Left lung (tissue), 10 donors: Measurements from ENCODE around the gene SRSF9. TPM values are rescaled to one million over a fixed set of nuclear protein-coding genes. Genes with fewer than 3 reads are reported as not detected.

Experiments
- ATAC-seq: fragments of 200-7000 bp; cut with Tn5 transposase; one replicate; pipeline ENCODE4 v1.9.1; 2020; ENCODE audit warnings: moderate library complexity
- DNase-seq, 4 donors: peaks; one replicate each; pipeline ENCODE4 v3.0.0-alpha.2; 2013 to 2020
- H3K27ac ChIP-seq, 2 donors: fragments of 200-600 bp; sonication (generic) in 1 of 2; one replicate each; pipeline versions ENCODE4 v1.5.0 to v1.8.0; 2020 to 2021
- H3K27me3 ChIP-seq, 2 donors: fragments of 200-600 bp; sonication (generic) in 1 of 2; one replicate each; pipeline versions ENCODE4 v1.5.0 to v1.8.0; 2020 to 2021
- H3K36me3 ChIP-seq, 2 donors: fragments of 200-600 bp; sonication (generic) in 1 of 2; one replicate each; pipeline versions ENCODE4 v1.5.0 to v1.8.0; 2020 to 2021
- H3K4me1 ChIP-seq, 2 donors: fragments of 200-600 bp; one replicate each; pipeline ENCODE4 v1.8.0; 2021
- H3K4me3 ChIP-seq, 2 donors: fragments of 200-600 bp; sonication (generic) in 1 of 2; one replicate each; pipeline versions ENCODE4 v1.5.0 to v1.8.0; 2020 to 2021; ENCODE audit warnings: mild to moderate bottlenecking in 1 of 2
- H3K9me3 ChIP-seq, 2 donors: fragments of 200-600 bp; sonication (generic) in 1 of 2; one replicate each; pipeline versions ENCODE4 v1.5.0 to v1.8.0; 2020 to 2021
- intact Hi-C, 2 donors: fragments of 100-400 bp; cut with DNase I; formaldehyde crosslinking; loops; one replicate each; pipeline versions ENCODE4 v1.11.2 to v1.14.2; 2022
- polyA plus RNA-seq, 6 donors: library from polyadenylated mRNA; unstranded; fragments of 120-200 nt; gene quantifications; one replicate each; pipeline ENCODE4 v1.2.1, GENCODE V29; 2013; ENCODE audit not compliant: insufficient read length in 6 of 6
- total RNA-seq, 2 donors: library from RNA; stranded (reverse); fragmentation: NEBNext Ultra II Directional; extraction: Animal tissue kit (Norgen Biotek cat#: 25700); gene quantifications; one replicate each; pipeline ENCODE4 v1.2.1, GENCODE V29; 2021
- TF ChIP-seq, protein P1 (sequence below), 2 donors: fragments of 200-600 bp; sonication (generic) in 1 of 2; IDR thresholded peaks; one replicate each; pipeline versions ENCODE4 v1.5.0 to v1.8.0; 2021; ENCODE audit warnings: antibody characterized with exemption in 2 of 2
- donor health status: DM: no; HTN: yes; CAD: no.
- donor health status: DM: no; HTN: no; CAD: no.

SRSF9 gene
- total and polyA plus RNA-seq, 8 donors = 120 to 225 (median 197) TPM

DNA sequence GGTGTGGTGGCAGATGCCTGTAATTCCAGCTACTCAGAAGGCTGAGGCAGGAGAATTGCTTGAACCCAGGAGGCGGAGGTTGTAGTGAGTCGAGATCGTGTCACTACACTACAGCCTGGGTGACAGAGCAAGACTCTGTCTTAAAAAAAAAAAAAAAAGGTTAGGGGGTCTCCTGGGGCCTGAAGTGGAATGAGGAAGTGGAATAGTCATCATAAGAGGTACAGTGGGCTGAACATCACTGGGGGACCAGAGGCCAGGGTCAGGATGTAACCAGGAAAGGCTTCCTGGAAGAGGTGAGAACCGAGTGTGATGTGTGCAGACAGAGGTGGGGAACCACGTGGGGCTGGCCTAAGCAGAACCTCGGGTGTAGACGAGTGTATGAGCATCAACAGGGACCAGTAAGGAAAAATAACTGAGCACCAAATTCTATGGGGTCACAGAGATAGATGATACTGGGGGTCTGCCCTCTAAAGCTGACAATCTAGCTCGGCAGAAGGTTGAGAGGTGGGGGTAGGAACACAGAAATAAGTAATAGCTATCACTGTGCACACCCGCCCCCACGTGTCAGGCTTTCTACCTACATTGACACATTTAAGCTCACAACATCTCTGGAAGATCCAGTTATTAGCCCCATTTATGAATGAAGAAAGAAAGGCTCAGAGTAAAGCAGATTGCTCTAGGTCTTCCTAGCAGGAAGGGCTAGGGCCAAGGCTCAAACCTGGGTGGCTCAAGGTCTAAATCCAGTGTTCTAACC, 36.6 kb downstream of the SRSF9 start:
- DNase-seq (no peak), ATAC-seq (no peak)
- Histone ChIP-seq H3K4me1 (peaks cover 0 to 5% of the 10 kb centered on the region in 2 donors), H3K27me3 (peaks cover 0 to 14% of the 10 kb centered on the region in 2 donors), H3K27ac (no peak overlapping the region), H3K36me3 (no peaks in the 10 kb centered on the region), H3K4me3 (no peak overlapping the region), H3K9me3 (no peaks in the 10 kb centered on the region)
- intact Hi-C loops = loop anchor here (5.0 to 10.0 kb wide), 2 partner anchors 76 to 78 kb away; no protein-coding TSS in a partner anchor
- TF ChIP-seq, protein P1, sequence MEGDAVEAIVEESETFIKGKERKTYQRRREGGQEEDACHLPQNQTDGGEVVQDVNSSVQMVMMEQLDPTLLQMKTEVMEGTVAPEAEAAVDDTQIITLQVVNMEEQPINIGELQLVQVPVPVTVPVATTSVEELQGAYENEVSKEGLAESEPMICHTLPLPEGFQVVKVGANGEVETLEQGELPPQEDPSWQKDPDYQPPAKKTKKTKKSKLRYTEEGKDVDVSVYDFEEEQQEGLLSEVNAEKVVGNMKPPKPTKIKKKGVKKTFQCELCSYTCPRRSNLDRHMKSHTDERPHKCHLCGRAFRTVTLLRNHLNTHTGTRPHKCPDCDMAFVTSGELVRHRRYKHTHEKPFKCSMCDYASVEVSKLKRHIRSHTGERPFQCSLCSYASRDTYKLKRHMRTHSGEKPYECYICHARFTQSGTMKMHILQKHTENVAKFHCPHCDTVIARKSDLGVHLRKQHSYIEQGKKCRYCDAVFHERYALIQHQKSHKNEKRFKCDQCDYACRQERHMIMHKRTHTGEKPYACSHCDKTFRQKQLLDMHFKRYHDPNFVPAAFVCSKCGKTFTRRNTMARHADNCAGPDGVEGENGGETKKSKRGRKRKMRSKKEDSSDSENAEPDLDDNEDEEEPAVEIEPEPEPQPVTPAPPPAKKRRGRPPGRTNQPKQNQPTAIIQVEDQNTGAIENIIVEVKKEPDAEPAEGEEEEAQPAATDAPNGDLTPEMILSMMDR (IDR thresholded peaks at IDR 0.05) = no peak

DNA sequence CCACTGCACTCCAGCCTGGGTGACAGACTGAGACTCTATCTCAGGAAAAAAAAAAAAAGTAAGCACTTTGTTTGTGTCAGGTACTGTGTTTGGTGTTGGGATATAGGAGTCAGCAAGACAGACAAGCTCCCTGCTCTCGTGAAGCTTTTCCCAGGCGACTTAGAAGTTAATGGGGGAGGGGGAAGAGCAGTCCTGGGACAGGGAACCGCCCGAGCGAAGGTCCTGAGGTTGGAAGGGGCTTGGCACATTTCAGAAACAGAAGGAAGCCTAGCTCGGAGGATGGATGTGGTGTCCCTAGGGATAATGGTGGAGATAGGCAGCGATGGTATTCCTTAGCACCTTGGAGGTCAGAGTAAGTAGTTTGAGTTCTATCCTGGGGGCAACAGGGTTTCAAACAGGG, 40.2 kb downstream of the SRSF9 start:
- intact Hi-C loops = no loop called here
- TF ChIP-seq, protein P1 (IDR thresholded peaks at IDR 0.05) = no peak
- Histone ChIP-seq H3K27ac (no peak overlapping the region), H3K4me3 (no peak overlapping the region), H3K36me3 (no peaks in the 10 kb centered on the region), H3K27me3 (peaks cover 0 to 14% of the 10 kb centered on the region in 2 donors), H3K9me3 (no peaks in the 10 kb centered on the region), H3K4me1 (no peaks in the 10 kb centered on the region)
- ATAC-seq (no peak), DNase-seq (no peak)

DNA sequence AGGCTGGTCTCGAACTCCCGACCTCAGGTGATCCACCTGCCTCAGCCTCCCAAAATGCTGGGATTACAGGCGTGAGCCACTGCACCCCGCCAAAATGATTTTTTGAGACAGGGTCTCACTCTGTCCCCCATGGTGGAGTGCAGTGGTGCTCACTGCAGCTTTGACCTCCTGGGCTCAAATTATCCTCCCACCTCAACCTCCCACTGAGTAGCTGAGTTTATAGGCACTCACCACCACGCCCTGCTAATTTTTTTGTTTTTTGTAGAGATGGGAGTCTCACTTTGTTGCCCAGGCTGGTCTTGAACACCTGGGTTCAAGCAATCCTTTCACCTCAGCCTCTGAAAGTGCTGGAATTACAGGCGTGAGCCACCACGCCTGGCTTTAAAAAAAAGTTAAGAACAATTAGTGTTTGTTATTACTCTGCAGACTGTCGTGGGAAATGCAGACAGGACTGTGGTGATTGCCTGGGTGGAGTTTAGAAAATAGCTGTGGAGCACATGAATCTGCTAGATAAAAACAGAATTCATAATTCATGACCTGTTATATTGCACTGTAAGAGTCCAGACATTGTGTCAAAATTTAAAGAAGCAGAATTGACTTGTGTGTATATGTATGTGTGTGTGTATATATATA, 40.8 kb downstream of the SRSF9 start:
- intact Hi-C loops = no loop called here
- no peak for ATAC-seq
- peaks cover 0 to 12% of the 10 kb centered on the region in 2 donors for H3K27me3 ChIP-seq

DNA sequence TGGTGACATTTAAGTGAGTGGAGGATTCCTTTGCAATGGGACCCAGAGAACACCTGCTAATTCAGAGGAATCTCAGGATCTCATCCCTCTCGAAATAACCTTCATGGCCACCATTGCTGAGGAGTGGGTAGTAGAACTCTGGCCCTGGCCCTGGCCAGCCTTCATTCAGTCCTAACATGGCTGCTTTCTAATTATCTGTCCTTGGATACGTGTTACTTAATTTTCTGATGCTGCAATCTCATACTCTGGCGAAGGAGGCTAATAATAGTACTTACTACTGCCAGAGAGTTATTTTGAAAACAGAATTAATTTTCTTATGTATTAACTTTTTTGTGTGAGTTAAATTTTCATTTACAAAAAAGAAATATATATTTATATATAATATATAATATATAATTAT, 43.8 kb downstream of the SRSF9 start:
- TF ChIP-seq, protein P1 (IDR thresholded peaks at IDR 0.05) = no peak
- H3K4me3 ChIP-seq = no peak overlapping the region
- H3K27ac ChIP-seq = no peak overlapping the region
- H3K36me3 ChIP-seq = no peaks in the 10 kb centered on the region
- intact Hi-C loops = no loop called here
- ATAC-seq (no peak), DNase-seq (no peak)
- H3K27me3 ChIP-seq = peaks cover 0 to 2% of the 10 kb centered on the region in 2 donors
- no peaks in the 10 kb centered on the region for H3K9me3 ChIP-seq
- H3K4me1 ChIP-seq = no peaks in the 10 kb centered on the region

More for the DNA sequence above, 40.8 kb downstream of the SRSF9 start:
- TF ChIP-seq, protein P1 (IDR thresholded peaks at IDR 0.05) = no peak
- Histone ChIP-seq H3K27ac (no peak overlapping the region), H3K4me1 (no peaks in the 10 kb centered on the region), H3K36me3 (no peaks in the 10 kb centered on the region), H3K9me3 (no peaks in the 10 kb centered on the region), H3K4me3 (no peak overlapping the region)
- no peak for DNase-seq

DNA sequence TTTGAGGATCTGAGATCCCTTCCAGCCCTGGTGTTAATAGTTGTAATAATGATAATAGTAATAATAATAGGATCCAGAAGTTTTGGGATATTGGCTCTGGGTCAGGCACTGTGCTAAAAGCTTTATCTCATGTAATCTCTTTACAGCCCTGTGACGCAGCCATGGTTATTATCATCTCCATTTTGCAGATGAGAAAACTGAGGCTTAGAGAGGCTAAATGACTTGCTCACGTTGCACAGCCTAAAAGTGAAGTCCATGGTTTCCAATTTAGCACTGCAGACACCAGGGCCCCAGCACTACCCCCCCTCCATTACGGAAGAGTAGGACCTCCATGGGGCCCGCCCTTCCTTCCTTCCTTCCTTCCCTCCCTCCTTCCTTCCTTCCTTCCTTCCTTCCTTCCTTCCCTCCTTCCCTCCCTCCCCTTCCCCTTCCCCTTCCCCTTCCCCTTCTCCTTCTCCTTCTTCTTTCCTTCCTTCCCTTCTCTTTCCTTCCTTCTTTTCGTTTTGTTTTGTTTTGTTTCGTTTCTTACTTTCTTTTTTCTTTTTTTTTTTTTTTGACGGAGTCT, 46.6 kb downstream of the SRSF9 start:
- intact Hi-C loops = no loop called here

More for the DNA sequence above, 46.6 kb downstream of the SRSF9 start:
- Histone ChIP-seq H3K4me3 (no peak overlapping the region), H3K27me3 (peaks cover 0 to 11% of the 10 kb centered on the region in 2 donors), H3K9me3 (no peaks in the 10 kb centered on the region), H3K4me1 (no peaks in the 10 kb centered on the region), H3K27ac (no peak overlapping the region), H3K36me3 (no peaks in the 10 kb centered on the region)
- TF ChIP-seq, protein P1 (IDR thresholded peaks at IDR 0.05) = no peak
- DNase-seq (no peak), ATAC-seq (no peak)
